Lower leg skin (tissue), 3 donors: Measurements from ENCODE around the gene LY6G6C.

Source experiments
- POLR2A ChIP-seq, 2 donors: fragments of 450-650 bp; IDR thresholded peaks; one replicate each; pipeline ENCODE4 v1.6.1; 2016 to 2017; ENCODE audit warnings: antibody characterized with exemption in 2 of 2, mild to moderate bottlenecking in 1 of 2, moderate library complexity in 1 of 2
- TF ChIP-seq, protein P1 (sequence below), 3 donors: fragments of 450-650 bp; IDR thresholded peaks; one replicate each; pipeline ENCODE4 v1.5.1; 2016; ENCODE audit warnings: antibody characterized with exemption in 3 of 3, mild to moderate bottlenecking in 3 of 3, moderate library complexity in 2 of 3

DNA sequence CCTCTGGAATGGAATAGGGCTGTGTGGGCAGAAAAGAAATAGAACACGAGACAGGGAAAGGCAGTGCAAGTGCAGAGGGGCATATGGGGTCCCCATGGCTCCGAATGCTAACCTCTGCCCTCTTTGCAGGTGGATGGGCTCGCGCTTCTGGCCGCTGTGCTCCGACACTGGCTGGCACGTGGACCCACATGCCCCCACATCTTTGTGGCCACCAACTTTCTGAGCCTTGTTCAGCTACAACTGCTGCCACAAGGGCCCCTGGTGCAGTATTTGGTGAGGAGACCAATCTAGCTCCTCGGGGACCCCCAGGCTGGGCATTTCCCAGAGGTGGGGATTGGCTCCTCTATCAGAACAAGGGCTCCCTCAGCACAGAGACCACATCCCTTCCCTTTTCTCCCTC, 39.8 kb upstream of the LY6G6C start:
- TF ChIP-seq, protein P1, sequence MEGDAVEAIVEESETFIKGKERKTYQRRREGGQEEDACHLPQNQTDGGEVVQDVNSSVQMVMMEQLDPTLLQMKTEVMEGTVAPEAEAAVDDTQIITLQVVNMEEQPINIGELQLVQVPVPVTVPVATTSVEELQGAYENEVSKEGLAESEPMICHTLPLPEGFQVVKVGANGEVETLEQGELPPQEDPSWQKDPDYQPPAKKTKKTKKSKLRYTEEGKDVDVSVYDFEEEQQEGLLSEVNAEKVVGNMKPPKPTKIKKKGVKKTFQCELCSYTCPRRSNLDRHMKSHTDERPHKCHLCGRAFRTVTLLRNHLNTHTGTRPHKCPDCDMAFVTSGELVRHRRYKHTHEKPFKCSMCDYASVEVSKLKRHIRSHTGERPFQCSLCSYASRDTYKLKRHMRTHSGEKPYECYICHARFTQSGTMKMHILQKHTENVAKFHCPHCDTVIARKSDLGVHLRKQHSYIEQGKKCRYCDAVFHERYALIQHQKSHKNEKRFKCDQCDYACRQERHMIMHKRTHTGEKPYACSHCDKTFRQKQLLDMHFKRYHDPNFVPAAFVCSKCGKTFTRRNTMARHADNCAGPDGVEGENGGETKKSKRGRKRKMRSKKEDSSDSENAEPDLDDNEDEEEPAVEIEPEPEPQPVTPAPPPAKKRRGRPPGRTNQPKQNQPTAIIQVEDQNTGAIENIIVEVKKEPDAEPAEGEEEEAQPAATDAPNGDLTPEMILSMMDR (IDR thresholded peaks at IDR 0.05): no peak
- no peak for TF ChIP-seq POLR2A (IDR thresholded peaks at IDR 0.05)
